HG02840 (cell line): Measurements from ENCODE around the gene SMC1B.
"Not testable (repeated sequence)": the region's sequence is repeated elsewhere in the genome, so short reads cannot be mapped to it uniquely, and the experiment has no call there.

Experiments
- ATAC-seq: cut with Tn5 transposase; IDR thresholded peaks from one replicate; pipeline ENCODE4 v1.9.1; 2021; ENCODE audit warnings: mild to moderate bottlenecking, moderate library complexity, moderate number of reproducible peaks; ENCODE audit not compliant: unreplicated experiment, low FRiP score

SMC1B gene

GRCh38 chr22:45328261-45328660 is 85.1 kb downstream of the SMC1B start:
- not testable (repeated sequence) for ATAC-seq

- ATAC-seq: no peak
Observed at GRCh38 chr22:45324311-45324711, 89.1 kb downstream of the SMC1B start.

GRCh38 chr22:45323695-45324094 is 89.7 kb downstream of the SMC1B start:
- no peak for ATAC-seq

- ATAC-seq: no peak
Observed at GRCh38 chr22:45322873-45323525, 90.4 kb downstream of the SMC1B start.

- ATAC-seq: no peak
Observed at GRCh38 chr22:45321827-45322226, 91.6 kb downstream of the SMC1B start.

- ATAC-seq: no peak
Observed at GRCh38 chr22:45320357-45320976, 92.9 kb downstream of the SMC1B start.

GRCh38 chr22:45319324-45319685 is 94.1 kb downstream of the SMC1B start:
- ATAC-seq: no peak

GRCh38 chr22:45318558-45319323 is 94.7 kb downstream of the SMC1B start:
- ATAC-seq: no peak

GRCh38 chr22:45318168-45318557 is 95.2 kb downstream of the SMC1B start:
- ATAC-seq: no peak

GRCh38 chr22:45317551-45318167 is 95.7 kb downstream of the SMC1B start:
- ATAC-seq: no peak

- no peak for ATAC-seq
Observed at GRCh38 chr22:45316796-45317526, 96.4 kb downstream of the SMC1B start.

- ATAC-seq: no peak
Observed at GRCh38 chr22:45314786-45315185, 98.6 kb downstream of the SMC1B start.

- ATAC-seq: no peak
Observed at GRCh38 chr22:45314054-45314721, 99.2 kb downstream of the SMC1B start.

- no peak for ATAC-seq
Observed at GRCh38 chr22:45312856-45313255, 100.5 kb downstream of the SMC1B start.

- no peak for ATAC-seq
Observed at GRCh38 chr22:45312415-45312814, 101.0 kb downstream of the SMC1B start.

- ATAC-seq: no peak
Observed at GRCh38 chr22:45310977-45311531, 102.3 kb downstream of the SMC1B start.

- no peak for ATAC-seq
Observed at GRCh38 chr22:45310331-45310976, 102.9 kb downstream of the SMC1B start.

- peak; percentile 83 for ATAC-seq
Observed at GRCh38 chr22:45309422-45310227, 103.8 kb downstream of the SMC1B start, which contains the start of gene FAM118A. Gene FAM118A (plus strand): TSS chr22:45309934. CDS start chr22:45322380, 12,446 bp downstream.
